Liver (tissue), 9 donors: ENCODE results near the gene GJA5. TPM values are rescaled to one million over a fixed set of nuclear protein-coding genes. Genes with fewer than 3 reads are reported as not detected.

Experiments
- DNase-seq: peaks from one replicate; pipeline ENCODE4 v3.0.0-alpha.2; 2017; ENCODE audit warnings: low spot score
- H3K27ac ChIP-seq, 2 donors: one replicate each; pipeline ENCODE4 v1.7.0; 2013; ENCODE audit warnings: inconsistent platforms in 2 of 2, low read length in 2 of 2, control low read depth in 1 of 2, low read depth in 1 of 2, mild to moderate bottlenecking in 1 of 2
- H3K27me3 ChIP-seq, 4 donors: one replicate each; pipeline versions ENCODE4 v1.6.1 to v1.7.0; 2013; ENCODE audit warnings: low read length in 3 of 4, inconsistent platforms in 1 of 4, mild to moderate bottlenecking in 1 of 4, moderate library complexity in 1 of 4; ENCODE audit not compliant: control insufficient read depth in 4 of 4, insufficient read depth in 4 of 4
- H3K36me3 ChIP-seq, 4 donors: one replicate each; pipeline versions ENCODE4 v1.6.1 to v1.7.0; 2013; ENCODE audit warnings: low read length in 3 of 4, mild to moderate bottlenecking in 3 of 4, low read depth in 1 of 4, moderate library complexity in 1 of 4; ENCODE audit not compliant: control insufficient read depth in 4 of 4, insufficient read depth in 3 of 4
- H3K4me1 ChIP-seq, 4 donors: one replicate each; pipeline versions ENCODE4 v1.6.1 to v1.7.0; 2013; ENCODE audit warnings: low read length in 3 of 4, mild to moderate bottlenecking in 3 of 4, moderate library complexity in 1 of 4; ENCODE audit not compliant: control insufficient read depth in 4 of 4, insufficient read depth in 4 of 4
- H3K4me3 ChIP-seq, 3 donors: one replicate each; pipeline versions ENCODE4 v1.6.1 to v1.7.0; 2013; ENCODE audit warnings: low read length in 3 of 3, control low read depth in 1 of 3, low read depth in 1 of 3, mild to moderate bottlenecking in 1 of 3
- H3K9ac ChIP-seq, 2 donors: one replicate each; pipeline ENCODE4 v1.7.0; 2013; ENCODE audit warnings: low read length in 2 of 2, mild to moderate bottlenecking in 2 of 2, moderate library complexity in 2 of 2, control low read depth in 1 of 2, low read depth in 1 of 2
- H3K9me3 ChIP-seq, 4 donors: one replicate each; pipeline versions ENCODE4 v1.6.1 to v1.7.0; 2013; ENCODE audit warnings: low read length in 3 of 4; ENCODE audit not compliant: control insufficient read depth in 4 of 4
- EGR1 ChIP-seq, 2 donors: IDR thresholded peaks; 2 replicates each; pipeline ENCODE4 v1.6.1; 2016 to 2018; ENCODE audit warnings: antibody characterized with exemption in 2 of 2, low read depth in 2 of 2
- FOXA1 ChIP-seq: IDR thresholded peaks from 2 replicates; pipeline ENCODE4 v1.6.1; 2016; ENCODE audit warnings: antibody characterized with exemption
- FOXA2 ChIP-seq: IDR thresholded peaks from 2 replicates; pipeline ENCODE4 v1.6.1; 2016; ENCODE audit warnings: antibody characterized with exemption
- GABPA ChIP-seq, 2 donors: IDR thresholded peaks in 1 of 2; conservative IDR thresholded peaks in 1 of 2; 2 replicates each; pipeline ENCODE4 v1.6.1; 2016; ENCODE audit warnings: antibody characterized with exemption in 2 of 2, mild to moderate bottlenecking in 1 of 2, moderate library complexity in 1 of 2
- HNF4A ChIP-seq, 2 donors: conservative IDR thresholded peaks; 2 replicates each; pipeline ENCODE4 v1.6.1; 2016; ENCODE audit warnings: antibody characterized with exemption in 2 of 2, mild to moderate bottlenecking in 2 of 2
- HNF4G ChIP-seq: IDR thresholded peaks from 2 replicates; pipeline ENCODE4 v1.6.1; 2016; ENCODE audit warnings: antibody characterized with exemption
- JUND ChIP-seq, 2 donors: IDR thresholded peaks; 2 replicates each; pipeline ENCODE4 v1.6.1; 2016; ENCODE audit warnings: antibody characterized with exemption in 2 of 2
- MAX ChIP-seq: IDR thresholded peaks from 2 replicates; pipeline ENCODE4 v1.6.1; 2016; ENCODE audit warnings: antibody characterized with exemption
- NR2F2 ChIP-seq: IDR thresholded peaks from 2 replicates; pipeline ENCODE4 v1.6.1; 2016; ENCODE audit warnings: antibody characterized with exemption
- RAD21 ChIP-seq, 2 donors: IDR thresholded peaks; 2 replicates each; pipeline ENCODE4 v1.6.1; 2016; ENCODE audit warnings: antibody characterized with exemption in 2 of 2, mild to moderate bottlenecking in 2 of 2
- REST ChIP-seq: IDR thresholded peaks from 2 replicates; pipeline ENCODE4 v1.6.1; 2016; ENCODE audit warnings: antibody characterized with exemption, mild to moderate bottlenecking
- RXRA ChIP-seq, 2 donors: IDR thresholded peaks; 2 replicates each; pipeline ENCODE4 v1.6.1; 2017 to 2018; ENCODE audit warnings: antibody characterized with exemption in 2 of 2, mild to moderate bottlenecking in 1 of 2
- SP1 ChIP-seq: IDR thresholded peaks from 2 replicates; pipeline ENCODE4 v1.6.1; 2018; ENCODE audit warnings: antibody characterized with exemption, mild to moderate bottlenecking
- TAF1 ChIP-seq: conservative IDR thresholded peaks from 2 replicates; pipeline ENCODE4 v1.6.1; 2016; ENCODE audit warnings: antibody characterized with exemption, mild to moderate bottlenecking
- YY1 ChIP-seq: IDR thresholded peaks from 2 replicates; pipeline ENCODE4 v1.6.1; 2016; ENCODE audit warnings: antibody characterized with exemption, mild to moderate bottlenecking
- ZBTB33 ChIP-seq: IDR thresholded peaks from 2 replicates; pipeline ENCODE4 v1.6.1; 2016; ENCODE audit warnings: antibody characterized with exemption
- WGBS: extraction: QIAGEN DNeasy Blood & Tissue Kit; methylation state at CpG from one replicate; pipeline ENCODE4 v1.1.7; 2013; 5-methylcytosine and 5-hydroxymethylcytosine counted together
- polyA plus RNA-seq, 2 donors: library from polyadenylated mRNA; stranded (reverse) in 1 of 2; unstranded in 1 of 2; fragments of 200-250 nt in 1 of 2; fragments of >200 nt in 1 of 2; fragmentation: Nextera tagmentation in 1 of 2; extraction: Ambion mirVana in 1 of 2; gene quantifications; one replicate each; pipeline versions ENCODE4 v1.2.1 to v1.2.3, GENCODE V29; 2013 to 2015
- total RNA-seq, 2 donors: library from RNA; depleted of rRNA; stranded (reverse); fragments of >200 nt; gene quantifications; one replicate each; pipeline ENCODE4 v1.2.3, GENCODE V29; 2014
- TF ChIP-seq, protein P1 (sequence below): IDR thresholded peaks from 2 replicates; pipeline ENCODE4 v1.6.1; 2016; ENCODE audit warnings: antibody characterized with exemption
- TF ChIP-seq, protein P2 (sequence below): fragments of 150-350 bp; IDR thresholded peaks from 2 replicates; pipeline ENCODE4 v1.5.1; 2017; ENCODE audit warnings: improper control_type of control experiment, low read depth, low read length; ENCODE audit not compliant: missing input control
- donor health status: healthy.
- donor health status: healthy.
- donor health status: healthy.
- donor health status: healthy.
- donor health status: healthy.

Gene GJA5
- total and polyA plus RNA-seq, 4 donors: 0.70 to 1.8 (median 1.3) TPM

DNA sequence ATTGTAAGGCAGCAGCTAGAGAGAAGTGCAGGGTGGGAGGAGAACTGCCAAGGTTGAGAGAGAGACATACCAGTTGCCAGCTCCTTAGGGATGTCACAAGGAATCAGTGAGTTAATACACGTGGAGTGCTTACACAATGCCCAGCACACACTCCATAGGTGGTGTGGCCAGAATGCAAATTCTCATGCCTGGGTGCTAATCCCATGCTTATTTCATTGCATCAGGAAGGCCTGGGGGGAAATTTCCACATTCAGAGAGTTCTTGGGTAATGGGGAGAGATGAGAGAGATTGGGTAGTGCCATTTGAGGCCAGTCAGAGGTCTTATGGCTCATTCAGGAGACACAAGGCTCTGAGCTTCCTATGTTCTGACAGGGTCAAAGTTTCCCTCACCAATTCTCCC is 38.7 kb downstream of the GJA5 start:
- H3K36me3 ChIP-seq: no peaks in the 10 kb centered on the region
- no peak overlapping the region for H3K27ac ChIP-seq
- DNase-seq: no peak
- H3K27me3 ChIP-seq: peaks cover 0 to 5% (median 0%) of the 10 kb centered on the region in 4 donors
- H3K4me3 ChIP-seq: no peak overlapping the region
- no peaks in the 10 kb centered on the region for H3K9me3 ChIP-seq
- 87% methylated on average over 1 of the region's 1 CpG for WGBS
- TF ChIP-seq, protein P1, sequence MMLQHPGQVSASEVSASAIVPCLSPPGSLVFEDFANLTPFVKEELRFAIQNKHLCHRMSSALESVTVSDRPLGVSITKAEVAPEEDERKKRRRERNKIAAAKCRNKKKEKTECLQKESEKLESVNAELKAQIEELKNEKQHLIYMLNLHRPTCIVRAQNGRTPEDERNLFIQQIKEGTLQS: no peak
- TF ChIP-seq RXRA (IDR thresholded peaks at IDR 0.05) (no peak), TAF1 (no peak), ZBTB33 (no peak), REST (no peak), HNF4A (conservative IDR thresholded peaks at IDR 0.05) (no peak), EGR1 (IDR thresholded peaks at IDR 0.05; ENCODE audit: low read depth in 2 of 2) (no peak), FOXA1 (no peak), JUND (IDR thresholded peaks at IDR 0.05) (no peak), MAX (no peak), YY1 (no peak), HNF4G (no peak), SP1 (no peak), RAD21 (IDR thresholded peaks at IDR 0.05) (no peak), GABPA (IDR thresholded peaks at IDR 0.05 in 1 of 2, conservative IDR thresholded peaks at IDR 0.05 in 1 of 2) (no peak), NR2F2 (no peak), FOXA2 (no peak)
- TF ChIP-seq, protein P2, sequence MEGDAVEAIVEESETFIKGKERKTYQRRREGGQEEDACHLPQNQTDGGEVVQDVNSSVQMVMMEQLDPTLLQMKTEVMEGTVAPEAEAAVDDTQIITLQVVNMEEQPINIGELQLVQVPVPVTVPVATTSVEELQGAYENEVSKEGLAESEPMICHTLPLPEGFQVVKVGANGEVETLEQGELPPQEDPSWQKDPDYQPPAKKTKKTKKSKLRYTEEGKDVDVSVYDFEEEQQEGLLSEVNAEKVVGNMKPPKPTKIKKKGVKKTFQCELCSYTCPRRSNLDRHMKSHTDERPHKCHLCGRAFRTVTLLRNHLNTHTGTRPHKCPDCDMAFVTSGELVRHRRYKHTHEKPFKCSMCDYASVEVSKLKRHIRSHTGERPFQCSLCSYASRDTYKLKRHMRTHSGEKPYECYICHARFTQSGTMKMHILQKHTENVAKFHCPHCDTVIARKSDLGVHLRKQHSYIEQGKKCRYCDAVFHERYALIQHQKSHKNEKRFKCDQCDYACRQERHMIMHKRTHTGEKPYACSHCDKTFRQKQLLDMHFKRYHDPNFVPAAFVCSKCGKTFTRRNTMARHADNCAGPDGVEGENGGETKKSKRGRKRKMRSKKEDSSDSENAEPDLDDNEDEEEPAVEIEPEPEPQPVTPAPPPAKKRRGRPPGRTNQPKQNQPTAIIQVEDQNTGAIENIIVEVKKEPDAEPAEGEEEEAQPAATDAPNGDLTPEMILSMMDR: no peak
- H3K9ac ChIP-seq: no peak overlapping the region
- H3K4me1 ChIP-seq: no peaks in the 10 kb centered on the region
